ENCODE results near the gene PCSK2.

PCSK2 gene

GRCh38 chr20:17334932-17335331, 108.1 kb downstream of the PCSK2 start:
- DNase-seq (ENCODE audit: low read depth in 1 of 2, low spot score in 1 of 2): no peak

- no peak for DNase-seq (ENCODE audit: low read depth in 1 of 2, low spot score in 1 of 2)
Measured at GRCh38 chr20:17339000-17339399, 112.2 kb downstream of the PCSK2 start.

GRCh38 chr20:17343091-17343490, 116.3 kb downstream of the PCSK2 start:
- no peak for DNase-seq (ENCODE audit: low read depth in 1 of 2, low spot score in 1 of 2)

GRCh38 chr20:17343656-17344452, 117.0 kb downstream of the PCSK2 start:
- DNase-seq (ENCODE audit: low read depth in 1 of 2, low spot score in 1 of 2): no peak

- no peak for DNase-seq (ENCODE audit: low read depth in 1 of 2, low spot score in 1 of 2)
Measured at GRCh38 chr20:17344790-17345189, 118.0 kb downstream of the PCSK2 start.

GRCh38 chr20:17345321-17345720, 118.5 kb downstream of the PCSK2 start:
- no peak for DNase-seq (ENCODE audit: low read depth in 1 of 2, low spot score in 1 of 2)

GRCh38 chr20:17350321-17350720, 123.5 kb downstream of the PCSK2 start:
- no peak for DNase-seq (ENCODE audit: low read depth in 1 of 2, low spot score in 1 of 2)

- no peak for DNase-seq (ENCODE audit: low read depth in 1 of 2, low spot score in 1 of 2)
Measured at GRCh38 chr20:17357238-17357637, 130.4 kb downstream of the PCSK2 start.

GRCh38 chr20:17358854-17359253, 132.0 kb downstream of the PCSK2 start:
- no peak for DNase-seq (ENCODE audit: low read depth in 1 of 2, low spot score in 1 of 2)

- no peak for DNase-seq (ENCODE audit: low read depth in 1 of 2, low spot score in 1 of 2)
Measured at GRCh38 chr20:17364681-17365080, 137.8 kb downstream of the PCSK2 start.

GRCh38 chr20:17365831-17366230, 139.0 kb downstream of the PCSK2 start:
- DNase-seq (ENCODE audit: low read depth in 1 of 2, low spot score in 1 of 2): no peak

GRCh38 chr20:17369506-17369905, 142.7 kb downstream of the PCSK2 start:
- DNase-seq (ENCODE audit: low read depth in 1 of 2, low spot score in 1 of 2): no peak

- DNase-seq (ENCODE audit: low read depth in 1 of 2, low spot score in 1 of 2): no peak
Measured at GRCh38 chr20:17372806-17373440, 146.1 kb downstream of the PCSK2 start.

- DNase-seq (ENCODE audit: low read depth in 1 of 2, low spot score in 1 of 2): no peak
Measured at GRCh38 chr20:17374086-17374485, 147.2 kb downstream of the PCSK2 start.

GRCh38 chr20:17376031-17376430, 149.2 kb downstream of the PCSK2 start:
- no peak for DNase-seq (ENCODE audit: low read depth in 1 of 2, low spot score in 1 of 2)

- DNase-seq (ENCODE audit: low read depth in 1 of 2, low spot score in 1 of 2): no peak
Measured at GRCh38 chr20:17377231-17377630, 150.4 kb downstream of the PCSK2 start.

- DNase-seq (ENCODE audit: low read depth in 1 of 2, low spot score in 1 of 2): no peak
Measured at GRCh38 chr20:17379651-17380050, 152.8 kb downstream of the PCSK2 start.

GRCh38 chr20:17380801-17381200, 154.0 kb downstream of the PCSK2 start:
- no peak for DNase-seq (ENCODE audit: low read depth in 1 of 2, low spot score in 1 of 2)

- DNase-seq (ENCODE audit: low read depth in 1 of 2, low spot score in 1 of 2): no peak
Measured at GRCh38 chr20:17381724-17382123, 154.9 kb downstream of the PCSK2 start.

- no peak for DNase-seq (ENCODE audit: low read depth in 1 of 2, low spot score in 1 of 2)
Measured at GRCh38 chr20:17385798-17386197, 159.0 kb downstream of the PCSK2 start.

- DNase-seq (ENCODE audit: low read depth in 1 of 2, low spot score in 1 of 2): no peak
Measured at GRCh38 chr20:17390655-17391054, 163.8 kb downstream of the PCSK2 start.

GRCh38 chr20:17391127-17391771, 164.4 kb downstream of the PCSK2 start:
- no peak for DNase-seq (ENCODE audit: low read depth in 1 of 2, low spot score in 1 of 2)
